Activated naive CD8-positive, alpha-beta T cell (primary cell): ENCODE measurements around the gene TAF8.
A peak's percentile ranks its signal among the peaks of the same experiment; 100 is the strongest.

Source experiments
- H3K27ac Mint-ChIP-seq: one replicate; pipeline ENCODE4 v1.8.0; 2021; ENCODE audit warnings: mixed read lengths
- H3K27me3 Mint-ChIP-seq: one replicate; pipeline ENCODE4 v1.8.0; 2021; ENCODE audit warnings: mixed read lengths
- H3K36me3 Mint-ChIP-seq: one replicate; pipeline ENCODE4 v1.8.0; 2021; ENCODE audit warnings: mixed read lengths
- H3K4me1 Mint-ChIP-seq: one replicate; pipeline ENCODE4 v1.8.0; 2021; ENCODE audit warnings: low read depth, mixed read lengths
- H3K4me3 Mint-ChIP-seq: one replicate; pipeline ENCODE4 v1.8.0; 2021; ENCODE audit warnings: mild to moderate bottlenecking, mixed read lengths
- H3K9me3 Mint-ChIP-seq: one replicate; pipeline ENCODE4 v1.8.0; 2021; ENCODE audit warnings: low read depth, mixed read lengths

The TAF8 gene

GRCh38 chr6:42041481-42042053 is 8.8 kb upstream of the TAF8 start:
- no peaks in the 10 kb centered on the region for H3K9me3 Mint-ChIP-seq
- H3K27me3 Mint-ChIP-seq, result no peaks in the 10 kb centered on the region
- H3K27ac Mint-ChIP-seq, result peak overlapping the region; percentile 99
- H3K36me3 Mint-ChIP-seq, result peaks cover 2% of the 10 kb centered on the region
- peaks cover 83% of the 10 kb centered on the region for H3K4me1 Mint-ChIP-seq
- peak overlapping the region; percentile 83 for H3K4me3 Mint-ChIP-seq

- Mint-ChIP-seq H3K27ac (peak overlapping the region; percentile 99), H3K4me3 (peak overlapping the region; percentile 83), H3K27me3 (no peaks in the 10 kb centered on the region), H3K36me3 (peaks cover 2% of the 10 kb centered on the region), H3K4me1 (peaks cover 86% of the 10 kb centered on the region), H3K9me3 (no peaks in the 10 kb centered on the region)
Measured at GRCh38 chr6:42042108-42042507, 8.2 kb upstream of the TAF8 start.

GRCh38 chr6:42043787-42044475 is 6.4 kb upstream of the TAF8 start:
- Mint-ChIP-seq H3K36me3 (peaks cover 2% of the 10 kb centered on the region), H3K4me3 (peak overlapping the region; percentile 83), H3K9me3 (no peaks in the 10 kb centered on the region), H3K4me1 (peaks cover 82% of the 10 kb centered on the region), H3K27me3 (no peaks in the 10 kb centered on the region), H3K27ac (peak overlapping the region; percentile 99)

GRCh38 chr6:42045538-42046460 is 4.5 kb upstream of the TAF8 start:
- Mint-ChIP-seq H3K4me1 (peaks cover 80% of the 10 kb centered on the region), H3K27me3 (no peaks in the 10 kb centered on the region), H3K9me3 (no peaks in the 10 kb centered on the region), H3K4me3 (peak overlapping the region; percentile 94), H3K27ac (peak overlapping the region; percentile 77), H3K36me3 (no peaks in the 10 kb centered on the region)

- H3K4me1 Mint-ChIP-seq, result peaks cover 78% of the 10 kb centered on the region
- H3K36me3 Mint-ChIP-seq, result no peaks in the 10 kb centered on the region
- peak overlapping the region; percentile 77 for H3K27ac Mint-ChIP-seq
Measured at GRCh38 chr6:42046464-42047212, 3.7 kb upstream of the TAF8 start.

GRCh38 chr6:42047213-42047590 is 3.1 kb upstream of the TAF8 start:
- Mint-ChIP-seq H3K9me3 (no peaks in the 10 kb centered on the region), H3K27ac (peak overlapping the region; percentile 77), H3K4me3 (peak overlapping the region; percentile 94), H3K4me1 (peaks cover 77% of the 10 kb centered on the region), H3K36me3 (no peaks in the 10 kb centered on the region), H3K27me3 (no peaks in the 10 kb centered on the region)

More at GRCh38 chr6:42046464-42047212, 3.7 kb upstream of the TAF8 start:
- H3K27me3 Mint-ChIP-seq, result no peaks in the 10 kb centered on the region
- H3K9me3 Mint-ChIP-seq, result no peaks in the 10 kb centered on the region
- H3K4me3 Mint-ChIP-seq, result peak overlapping the region; percentile 94

- Mint-ChIP-seq H3K36me3 (no peaks in the 10 kb centered on the region), H3K27ac (peak overlapping the region; percentile 87), H3K9me3 (no peaks in the 10 kb centered on the region), H3K27me3 (no peaks in the 10 kb centered on the region), H3K4me1 (peaks cover 76% of the 10 kb centered on the region), H3K4me3 (peak overlapping the region; percentile 94)
Measured at GRCh38 chr6:42047790-42048405, 2.4 kb upstream of the TAF8 start.

- Mint-ChIP-seq H3K4me1 (peaks cover 76% of the 10 kb centered on the region), H3K27me3 (no peaks in the 10 kb centered on the region), H3K27ac (peak overlapping the region; percentile 98), H3K4me3 (peak overlapping the region; percentile 94), H3K9me3 (no peaks in the 10 kb centered on the region), H3K36me3 (peaks cover 2% of the 10 kb centered on the region)
Measured at GRCh38 chr6:42049116-42049809, 1.1 kb upstream of the TAF8 start.

GRCh38 chr6:42049948-42050296 is 402 bp upstream of the TAF8 start:
- H3K27me3 Mint-ChIP-seq, result no peaks in the 10 kb centered on the region

GRCh38 chr6:42051268-42051653 is 937 bp downstream of the TAF8 start:
- Mint-ChIP-seq H3K36me3 (peaks cover 5% of the 10 kb centered on the region), H3K4me3 (peak overlapping the region; percentile 94), H3K27me3 (no peaks in the 10 kb centered on the region), H3K27ac (peak overlapping the region; percentile 98), H3K4me1 (peaks cover 71% of the 10 kb centered on the region), H3K9me3 (no peaks in the 10 kb centered on the region)

More at GRCh38 chr6:42049948-42050296, 402 bp upstream of the TAF8 start:
- Mint-ChIP-seq H3K36me3 (peaks cover 2% of the 10 kb centered on the region), H3K4me1 (peaks cover 76% of the 10 kb centered on the region), H3K4me3 (peak overlapping the region; percentile 94), H3K27ac (peak overlapping the region; percentile 98), H3K9me3 (no peaks in the 10 kb centered on the region)

GRCh38 chr6:42053601-42054000 is 3.3 kb downstream of the TAF8 start:
- peaks cover 57% of the 10 kb centered on the region for H3K4me1 Mint-ChIP-seq
- H3K9me3 Mint-ChIP-seq, result no peaks in the 10 kb centered on the region
- no peaks in the 10 kb centered on the region for H3K27me3 Mint-ChIP-seq
- H3K4me3 Mint-ChIP-seq, result peak overlapping the region; percentile 32
- H3K36me3 Mint-ChIP-seq, result peaks cover 8% of the 10 kb centered on the region
- no peak overlapping the region for H3K27ac Mint-ChIP-seq

- Mint-ChIP-seq H3K9me3 (no peaks in the 10 kb centered on the region), H3K36me3 (peaks cover 15% of the 10 kb centered on the region), H3K27me3 (no peaks in the 10 kb centered on the region), H3K27ac (no peak overlapping the region), H3K4me1 (peaks cover 13% of the 10 kb centered on the region), H3K4me3 (no peak overlapping the region)
Measured at GRCh38 chr6:42059743-42060142, 9.4 kb downstream of the TAF8 start.

GRCh38 chr6:42066156-42066675 is 15.9 kb downstream of the TAF8 start:
- no peaks in the 10 kb centered on the region for H3K9me3 Mint-ChIP-seq
- H3K27me3 Mint-ChIP-seq, result no peaks in the 10 kb centered on the region
- H3K4me1 Mint-ChIP-seq, result peaks cover 2% of the 10 kb centered on the region
- H3K36me3 Mint-ChIP-seq, result peaks cover 2% of the 10 kb centered on the region
- H3K4me3 Mint-ChIP-seq, result no peak overlapping the region
- no peak overlapping the region for H3K27ac Mint-ChIP-seq
